Transverse colon (tissue), 4 donors: ENCODE measurements around the gene NBAS. TPM values are rescaled to one million over a fixed set of nuclear protein-coding genes. Genes with fewer than 3 reads are reported as not detected.

Experiments used
- DNase-seq: peaks from one replicate; pipeline ENCODE4 v3.0.0-alpha.2; 2019
- H3K27ac ChIP-seq, 4 donors: fragments of 200-600 bp; sonication (generic); 2 replicates each; pipeline ENCODE4 v1.5.1; 2016 to 2018; ENCODE audit warnings: inconsistent platforms in 4 of 4
- H3K27me3 ChIP-seq: fragments of 200-600 bp; sonication (generic); 2 replicates; pipeline ENCODE4 v1.5.1; 2017; ENCODE audit warnings: inconsistent platforms
- H3K36me3 ChIP-seq, 4 donors: fragments of 200-600 bp; sonication (generic); 2 replicates each; pipeline ENCODE4 v1.5.1; 2017 to 2019; ENCODE audit warnings: inconsistent platforms in 4 of 4
- H3K4me1 ChIP-seq, 4 donors: fragments of 200-600 bp; sonication (generic); 2 replicates each; pipeline ENCODE4 v1.5.1; 2017 to 2020; ENCODE audit warnings: inconsistent platforms in 4 of 4
- H3K4me3 ChIP-seq, 4 donors: fragments of 200-600 bp; sonication (generic); 1 replicate in 1 of 4; 2 replicates in 3 of 4; pipeline versions ENCODE4 v1.5.1 to v1.6.1; 2017 to 2019; ENCODE audit warnings: inconsistent platforms in 4 of 4
- H3K9me3 ChIP-seq, 2 donors: fragments of 200-600 bp; sonication (generic); 2 replicates each; pipeline ENCODE4 v1.5.1; 2017 to 2019; ENCODE audit warnings: inconsistent platforms in 2 of 2
- EP300 ChIP-seq: sonication (generic); formaldehyde crosslinking; IDR thresholded peaks from one replicate; pipeline ENCODE4 v1.6.1; 2017; ENCODE audit warnings: antibody characterized with exemption, low read depth
- POLR2A ChIP-seq: fragments of 450-650 bp; IDR thresholded peaks from one replicate; pipeline ENCODE4 v1.6.1; 2016; ENCODE audit warnings: antibody characterized with exemption, mild to moderate bottlenecking, moderate library complexity
- POLR2AphosphoS5 ChIP-seq, 3 donors: sonication (generic); formaldehyde crosslinking; IDR thresholded peaks; one replicate each; pipeline ENCODE4 v1.6.1; 2016; ENCODE audit warnings: antibody characterized with exemption in 3 of 3
- WGBS, 2 donors: methylation state at CpG; one replicate each; pipeline ENCODE4 v1.1.5; 2018; ENCODE audit warnings: low coverage in 1 of 2; 5-methylcytosine and 5-hydroxymethylcytosine counted together
- in situ Hi-C, 4 donors: fragments of 200-750 bp; cut with MboI; loops; one replicate each; pipeline versions ENCODE4 v1.15.0 to v1.15.1; 2017; ENCODE audit warnings: low sequenced_read_pairs in 3 of 4, low pct_ligation_motif_present in 1 of 4, low pct_unique_long_range_greater_than_20kb in 1 of 4
- intact Hi-C: fragments of 100-400 bp; cut with DNase I; formaldehyde crosslinking; loops from one replicate; pipeline ENCODE4 v1.15.1; 2023; ENCODE audit warnings: low total_unique reads
- total RNA-seq, 4 donors: library from RNA; depleted of rRNA; stranded (reverse); fragments of >200 nt; gene quantifications; one replicate each; pipeline ENCODE4 v1.1.0, GENCODE V29; 2016
- TF ChIP-seq, protein P1 (sequence below), 5 experiments: fragments of 200-600 bp in 3 of 5; fragments of 450-650 bp in 2 of 5; sonication (generic) in 3 of 5; IDR thresholded peaks; 1 replicate in 2 of 5; 2 replicates in 3 of 5; pipeline ENCODE4 v1.5.1; 2016 to 2017; ENCODE audit warnings: antibody characterized with exemption in 5 of 5, inconsistent platforms in 3 of 5, mild to moderate bottlenecking in 2 of 5, moderate library complexity in 1 of 5

NBAS gene
- total RNA-seq, 4 donors from 2014 or later: 30.6 to 43.2 (median 34.5) TPM

- H3K27ac ChIP-seq: no peak overlapping the region
- DNase-seq: no peak
- no peaks in the 10 kb centered on the region for H3K4me1 ChIP-seq
- TF ChIP-seq POLR2A (no peak), EP300 (no peak), POLR2AphosphoS5 (IDR thresholded peaks at IDR 0.05) (no peak)
- TF ChIP-seq, protein P1, sequence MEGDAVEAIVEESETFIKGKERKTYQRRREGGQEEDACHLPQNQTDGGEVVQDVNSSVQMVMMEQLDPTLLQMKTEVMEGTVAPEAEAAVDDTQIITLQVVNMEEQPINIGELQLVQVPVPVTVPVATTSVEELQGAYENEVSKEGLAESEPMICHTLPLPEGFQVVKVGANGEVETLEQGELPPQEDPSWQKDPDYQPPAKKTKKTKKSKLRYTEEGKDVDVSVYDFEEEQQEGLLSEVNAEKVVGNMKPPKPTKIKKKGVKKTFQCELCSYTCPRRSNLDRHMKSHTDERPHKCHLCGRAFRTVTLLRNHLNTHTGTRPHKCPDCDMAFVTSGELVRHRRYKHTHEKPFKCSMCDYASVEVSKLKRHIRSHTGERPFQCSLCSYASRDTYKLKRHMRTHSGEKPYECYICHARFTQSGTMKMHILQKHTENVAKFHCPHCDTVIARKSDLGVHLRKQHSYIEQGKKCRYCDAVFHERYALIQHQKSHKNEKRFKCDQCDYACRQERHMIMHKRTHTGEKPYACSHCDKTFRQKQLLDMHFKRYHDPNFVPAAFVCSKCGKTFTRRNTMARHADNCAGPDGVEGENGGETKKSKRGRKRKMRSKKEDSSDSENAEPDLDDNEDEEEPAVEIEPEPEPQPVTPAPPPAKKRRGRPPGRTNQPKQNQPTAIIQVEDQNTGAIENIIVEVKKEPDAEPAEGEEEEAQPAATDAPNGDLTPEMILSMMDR (IDR thresholded peaks at IDR 0.05): no peak
- WGBS, 2 donors: 92 to 93% methylated on average over 5 of the region's 5 CpGs
- in situ Hi-C loops (no loop called here), intact Hi-C loops (no loop called here)
- H3K27me3 ChIP-seq: no peaks in the 10 kb centered on the region
- H3K4me3 ChIP-seq: no peak overlapping the region
- H3K9me3 ChIP-seq: no peaks in the 10 kb centered on the region
- peaks cover 0 to 20% (median 5%) of the 10 kb centered on the region in 4 donors for H3K36me3 ChIP-seq
These were observed 27.2 kb downstream of the NBAS start for GRCh38 chr2:15533860-15534480.

DNA sequence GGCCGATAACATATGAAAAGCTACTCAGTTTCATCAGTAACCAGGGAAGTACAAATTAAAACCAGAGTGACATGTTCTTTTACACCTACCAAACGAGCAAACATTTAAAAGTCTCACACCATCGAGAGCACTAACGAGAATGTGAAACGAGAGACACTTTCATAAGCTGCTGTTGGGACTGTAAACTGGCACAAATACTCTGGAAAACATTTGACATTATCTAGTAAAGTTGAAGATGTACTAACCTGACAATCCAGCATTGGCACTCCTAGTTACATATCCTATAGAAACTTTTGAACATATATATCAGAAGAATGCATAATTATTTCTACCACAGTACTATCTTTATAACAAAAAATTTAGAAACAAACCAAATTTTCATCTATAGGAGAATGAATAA lies 28.1 kb downstream of the NBAS start:
- in situ Hi-C loops (no loop called here), intact Hi-C loops (no loop called here)
- Histone ChIP-seq H3K27me3 (no peaks in the 10 kb centered on the region), H3K27ac (no peak overlapping the region), H3K36me3 (peaks cover 0 to 20% (median 5%) of the 10 kb centered on the region in 4 donors), H3K4me3 (no peak overlapping the region), H3K4me1 (no peaks in the 10 kb centered on the region), H3K9me3 (no peaks in the 10 kb centered on the region)
- TF ChIP-seq POLR2AphosphoS5 (IDR thresholded peaks at IDR 0.05): no peak
- no peak for TF ChIP-seq EP300
- TF ChIP-seq POLR2A: no peak
- TF ChIP-seq, protein P1 (IDR thresholded peaks at IDR 0.05): no peak
- no peak for DNase-seq
- WGBS, 2 donors: 95 to 100% methylated on average over 5 of the region's 5 CpGs

DNA sequence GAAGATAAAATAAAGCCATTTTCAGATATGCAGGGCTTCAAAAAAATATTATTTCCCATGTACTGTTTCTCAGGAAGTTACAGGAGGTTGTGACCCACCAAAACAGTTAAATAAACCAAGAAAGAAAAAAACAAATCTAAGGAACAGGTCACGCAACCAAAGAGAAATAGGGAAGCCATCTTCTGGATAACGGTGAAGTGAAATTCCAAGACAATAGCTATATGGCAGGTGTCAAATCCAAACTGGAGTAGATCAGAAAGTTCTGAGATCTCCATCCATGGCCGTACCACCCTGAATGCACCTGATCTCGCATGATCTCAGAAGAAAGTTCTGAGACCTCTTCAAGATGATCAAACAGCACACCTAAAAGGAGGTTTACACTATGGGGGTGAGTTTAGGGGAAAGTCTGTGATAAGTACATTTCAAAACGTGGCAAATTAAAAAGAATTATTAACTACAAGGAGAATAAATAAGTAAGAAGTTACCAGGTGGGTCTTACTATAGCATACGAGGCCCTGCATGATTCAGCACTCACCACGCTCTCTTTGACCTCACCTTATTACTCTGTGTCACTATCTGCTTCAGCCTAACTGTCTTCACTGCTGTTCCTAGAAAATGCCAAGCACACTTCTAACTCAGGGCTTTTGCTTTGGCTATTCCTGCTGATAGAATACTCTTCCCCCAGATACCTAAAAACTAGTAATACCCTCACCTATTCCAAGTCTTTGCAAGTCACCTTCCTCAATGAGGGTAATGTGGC lies 29.9 kb downstream of the NBAS start:
- no peak for DNase-seq
- intact Hi-C loops: no loop called here
- WGBS, 2 donors: 86 to 95% methylated on average over 5 to 7 of the region's 7 CpGs
- no peak overlapping the region for H3K27ac ChIP-seq
- TF ChIP-seq POLR2AphosphoS5 (IDR thresholded peaks at IDR 0.05): no peak
- TF ChIP-seq, protein P1 (IDR thresholded peaks at IDR 0.05): no peak
- TF ChIP-seq EP300: no peak
- TF ChIP-seq POLR2A: no peak
- peaks cover 0 to 20% (median 6%) of the 10 kb centered on the region in 4 donors for H3K36me3 ChIP-seq
- no peaks in the 10 kb centered on the region for H3K9me3 ChIP-seq
- no peak overlapping the region for H3K4me3 ChIP-seq
- no peaks in the 10 kb centered on the region for H3K4me1 ChIP-seq
- no peaks in the 10 kb centered on the region for H3K27me3 ChIP-seq
- in situ Hi-C loops: no loop called here

DNA sequence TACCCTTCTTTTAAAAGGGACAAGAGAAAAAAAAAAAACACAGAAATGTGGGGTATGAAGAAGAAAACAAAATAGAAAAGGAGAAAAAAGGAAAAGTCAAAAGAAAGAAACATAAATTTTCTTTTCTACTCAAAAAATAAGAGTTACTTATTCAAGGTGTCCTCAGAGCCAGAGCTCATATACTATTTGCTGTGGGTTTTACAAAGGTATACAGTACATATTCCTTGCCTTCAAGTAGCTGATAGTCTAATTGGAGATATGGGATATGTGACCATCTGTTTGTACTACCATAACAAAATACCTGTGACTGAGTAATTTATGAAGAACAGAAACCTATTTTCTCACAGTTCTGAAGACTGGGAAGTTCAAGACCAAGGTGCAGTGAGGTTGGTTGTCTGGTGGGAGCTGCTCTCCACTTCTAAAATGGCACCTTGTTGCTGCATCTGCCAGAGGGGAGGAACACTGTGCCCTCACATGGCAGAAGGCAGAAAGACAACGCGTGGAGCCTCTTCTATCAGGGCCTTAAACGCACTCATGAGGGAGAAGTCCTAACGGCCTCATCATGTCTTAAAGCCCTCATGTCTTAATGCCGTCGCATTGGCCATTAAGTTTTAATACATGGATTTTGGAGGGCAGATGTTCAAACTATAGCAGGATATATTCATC lies 33.9 kb downstream of the NBAS start:
- no peak for TF ChIP-seq POLR2AphosphoS5 (IDR thresholded peaks at IDR 0.05)
- no peak for TF ChIP-seq POLR2A
- no peak for TF ChIP-seq EP300
- TF ChIP-seq, protein P1 (IDR thresholded peaks at IDR 0.05): no peak

More for the DNA sequence above, 33.9 kb downstream of the NBAS start:
- no peaks in the 10 kb centered on the region for H3K9me3 ChIP-seq
- peaks cover 0 to 15% (median 2%) of the 10 kb centered on the region in 4 donors for H3K36me3 ChIP-seq
- H3K27me3 ChIP-seq: no peaks in the 10 kb centered on the region
- DNase-seq: no peak
- H3K27ac ChIP-seq: no peak overlapping the region
- in situ Hi-C loops: no loop called here
- H3K4me3 ChIP-seq: no peak overlapping the region
- intact Hi-C loops: no loop called here
- no peaks in the 10 kb centered on the region for H3K4me1 ChIP-seq
- WGBS, 2 donors: 88% methylated on average over 6 of the region's 6 CpGs; no CpG with 5 or more reads in 1 of the 2 donors
